GM13977 (cell line): ENCODE results near the gene DDR1.
"Not testable (repeated sequence)": the region's sequence is repeated elsewhere in the genome, so short reads cannot be mapped to it uniquely, and the experiment has no call there.

ENCODE experiments used
- DNase-seq: peaks from one replicate; pipeline ENCODE4 v3.0.0; 2012; ENCODE audit warnings: low spot score
- in situ Hi-C: fragments of 300-500 bp; cut with MboI; formaldehyde crosslinking; loops from one replicate; pipeline ENCODE4 v1.12.0; 2022; ENCODE audit warnings: low sequenced_read_pairs, low pct_unique_long_range_greater_than_20kb, mixed read lengths, inconsistent platforms; ENCODE audit not compliant: unreplicated experiment
- TF ChIP-seq, protein P1 (sequence below): IDR thresholded peaks from 2 replicates; pipeline ENCODE4 v1.5.1; 2012; ENCODE audit warnings: mild to moderate bottlenecking, control low read depth; ENCODE audit not compliant: insufficient read depth; ENCODE audit errors: extremely low read depth, missing control alignments

DDR1 gene

DNA sequence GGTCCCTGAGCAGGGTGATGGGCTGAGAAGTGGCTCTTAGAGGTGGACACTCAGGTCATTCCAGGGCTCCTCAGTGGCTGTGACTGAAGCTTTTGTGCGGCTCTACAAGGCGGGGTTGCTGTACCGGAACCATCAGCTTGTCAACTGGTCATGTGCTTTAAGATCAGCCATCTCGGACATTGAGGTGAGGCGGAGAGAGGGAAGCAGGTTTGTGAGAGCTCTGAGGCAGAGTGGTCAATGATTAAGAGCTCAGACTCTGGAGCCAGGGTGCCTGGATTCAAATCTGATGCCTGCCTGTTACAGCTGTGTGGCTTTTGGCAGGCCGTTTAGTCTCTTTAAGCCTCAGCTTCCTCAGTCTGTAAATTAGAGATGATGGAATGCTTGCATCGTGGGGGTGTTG lies 32.7 kb downstream of the DDR1 start:
- in situ Hi-C loops: loop anchor here (5.0 kb wide), 1 partner anchor 160 kb away; no protein-coding TSS in a partner anchor
- no peak for DNase-seq
- TF ChIP-seq, protein P1, sequence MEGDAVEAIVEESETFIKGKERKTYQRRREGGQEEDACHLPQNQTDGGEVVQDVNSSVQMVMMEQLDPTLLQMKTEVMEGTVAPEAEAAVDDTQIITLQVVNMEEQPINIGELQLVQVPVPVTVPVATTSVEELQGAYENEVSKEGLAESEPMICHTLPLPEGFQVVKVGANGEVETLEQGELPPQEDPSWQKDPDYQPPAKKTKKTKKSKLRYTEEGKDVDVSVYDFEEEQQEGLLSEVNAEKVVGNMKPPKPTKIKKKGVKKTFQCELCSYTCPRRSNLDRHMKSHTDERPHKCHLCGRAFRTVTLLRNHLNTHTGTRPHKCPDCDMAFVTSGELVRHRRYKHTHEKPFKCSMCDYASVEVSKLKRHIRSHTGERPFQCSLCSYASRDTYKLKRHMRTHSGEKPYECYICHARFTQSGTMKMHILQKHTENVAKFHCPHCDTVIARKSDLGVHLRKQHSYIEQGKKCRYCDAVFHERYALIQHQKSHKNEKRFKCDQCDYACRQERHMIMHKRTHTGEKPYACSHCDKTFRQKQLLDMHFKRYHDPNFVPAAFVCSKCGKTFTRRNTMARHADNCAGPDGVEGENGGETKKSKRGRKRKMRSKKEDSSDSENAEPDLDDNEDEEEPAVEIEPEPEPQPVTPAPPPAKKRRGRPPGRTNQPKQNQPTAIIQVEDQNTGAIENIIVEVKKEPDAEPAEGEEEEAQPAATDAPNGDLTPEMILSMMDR: no peak

DNA sequence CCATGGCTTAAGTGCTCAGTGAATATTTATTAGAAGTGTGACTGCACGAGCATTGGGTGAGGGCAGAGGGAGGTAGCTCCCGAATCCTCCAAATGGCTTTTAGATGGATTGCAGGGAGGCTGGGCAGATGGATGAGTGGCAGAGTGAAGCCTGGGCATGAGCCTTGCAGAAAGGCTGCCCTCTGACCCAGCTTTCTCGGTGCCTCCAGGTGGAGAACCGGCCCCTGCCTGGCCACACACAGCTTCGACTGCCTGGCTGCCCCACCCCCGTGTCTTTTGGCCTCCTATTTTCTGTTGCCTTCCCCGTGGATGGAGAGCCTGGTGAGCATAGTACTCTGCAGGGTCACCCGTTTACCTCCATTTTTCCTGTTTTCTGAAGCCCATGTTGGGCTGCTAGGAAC lies 33.2 kb downstream of the DDR1 start:
- DNase-seq: no peak
- TF ChIP-seq, protein P1: no peak
- in situ Hi-C loops: loop anchor here (5.0 kb wide), 1 partner anchor 160 kb away; no protein-coding TSS in a partner anchor

DNA sequence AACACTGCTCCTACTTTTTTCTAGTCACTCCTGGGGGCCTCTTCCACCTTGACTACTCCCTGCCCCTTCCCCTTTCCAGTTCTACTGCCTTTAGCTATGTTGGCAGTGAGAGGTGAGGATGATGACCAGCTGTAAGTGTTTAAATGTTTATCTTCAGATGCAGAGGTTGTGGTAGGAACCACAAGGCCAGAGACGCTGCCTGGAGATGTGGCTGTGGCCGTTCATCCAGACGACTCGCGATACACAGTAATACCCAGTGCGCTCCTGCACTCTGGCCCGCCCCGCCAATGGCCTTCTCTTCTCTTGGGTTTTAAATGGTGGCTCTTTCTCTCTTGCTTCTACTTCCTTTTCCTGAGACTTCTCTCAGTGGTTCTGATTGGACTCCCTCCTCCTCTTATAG lies 34.4 kb downstream of the DDR1 start:
- in situ Hi-C loops: loop anchor here (5.0 kb wide), 1 partner anchor 159 kb away; no protein-coding TSS in a partner anchor
- no peak for DNase-seq
- TF ChIP-seq, protein P1: no peak

DNA sequence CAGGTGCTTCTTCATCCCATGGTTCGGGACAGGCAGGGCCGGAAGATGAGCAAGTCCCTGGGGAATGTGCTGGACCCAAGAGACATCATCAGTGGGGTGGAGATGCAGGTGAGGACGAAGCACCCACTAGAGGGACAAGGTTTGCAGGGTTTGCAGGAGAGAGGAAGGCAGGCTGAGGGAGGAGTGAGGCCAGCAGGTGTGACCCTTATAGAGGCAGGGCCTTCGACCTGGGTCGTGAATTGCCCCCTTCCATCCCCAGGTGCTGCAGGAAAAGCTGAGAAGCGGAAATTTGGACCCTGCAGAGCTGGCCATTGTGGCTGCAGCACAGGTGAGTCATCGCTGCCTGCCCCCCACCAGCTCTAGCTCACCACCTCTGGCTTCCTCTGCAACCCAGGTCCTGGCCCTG lies 38.1 kb downstream of the DDR1 start:
- no peak for DNase-seq
- TF ChIP-seq, protein P1: no peak
- in situ Hi-C loops: no loop called here

DNA sequence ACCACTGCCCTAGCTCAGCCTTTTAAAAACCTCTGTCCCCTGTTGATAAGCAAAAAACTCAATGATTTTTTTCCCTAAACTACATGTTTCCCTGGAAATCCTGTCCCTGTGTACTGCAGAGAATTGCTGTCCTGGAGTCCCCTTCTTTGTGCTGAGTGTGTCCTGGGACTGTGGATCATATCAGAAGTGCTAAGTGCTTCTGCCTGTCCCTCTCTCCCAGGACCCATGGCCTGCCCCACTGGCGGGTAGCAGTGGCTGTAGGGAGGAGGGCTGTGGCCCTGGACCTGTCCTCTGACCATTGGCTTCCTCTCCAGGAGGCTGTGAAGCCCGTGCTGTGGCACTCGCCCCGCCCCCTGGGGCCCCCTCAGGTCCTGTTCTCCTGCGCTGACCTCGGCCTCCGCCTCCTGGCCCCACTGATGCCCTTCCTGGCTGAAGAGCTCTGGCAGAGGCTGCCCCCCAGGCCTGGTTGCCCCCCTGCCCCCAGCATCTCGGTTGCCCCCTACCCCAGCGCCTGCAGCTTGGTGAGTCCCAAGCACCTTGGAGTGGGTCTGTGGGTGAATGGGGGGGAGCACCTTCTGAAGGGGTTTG lies 39.8 kb downstream of the DDR1 start:
- in situ Hi-C loops, DNase-seq: not testable (repeated sequence)

DNA sequence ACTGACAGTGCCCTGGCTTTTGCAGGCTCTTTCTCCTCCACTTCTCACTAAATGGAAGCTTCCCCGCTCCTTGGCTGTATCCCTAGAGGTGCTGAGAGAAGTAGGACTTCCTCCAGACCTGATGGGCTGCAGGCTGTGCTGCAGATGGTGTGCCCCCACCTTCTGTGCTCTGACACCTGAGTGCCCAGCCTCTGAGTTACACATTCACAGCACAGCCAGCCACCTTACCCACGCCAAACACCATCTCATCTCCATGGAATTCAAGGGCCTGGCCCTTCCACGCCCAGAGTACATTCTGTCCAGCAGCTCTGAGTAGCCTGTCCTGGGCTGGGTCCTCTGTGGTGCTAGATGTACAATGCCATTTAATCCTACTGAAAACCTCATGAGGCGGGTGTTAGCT lies 42.3 kb downstream of the DDR1 start:
- in situ Hi-C loops: no loop called here
- no peak for DNase-seq
- TF ChIP-seq, protein P1: no peak

DNA sequence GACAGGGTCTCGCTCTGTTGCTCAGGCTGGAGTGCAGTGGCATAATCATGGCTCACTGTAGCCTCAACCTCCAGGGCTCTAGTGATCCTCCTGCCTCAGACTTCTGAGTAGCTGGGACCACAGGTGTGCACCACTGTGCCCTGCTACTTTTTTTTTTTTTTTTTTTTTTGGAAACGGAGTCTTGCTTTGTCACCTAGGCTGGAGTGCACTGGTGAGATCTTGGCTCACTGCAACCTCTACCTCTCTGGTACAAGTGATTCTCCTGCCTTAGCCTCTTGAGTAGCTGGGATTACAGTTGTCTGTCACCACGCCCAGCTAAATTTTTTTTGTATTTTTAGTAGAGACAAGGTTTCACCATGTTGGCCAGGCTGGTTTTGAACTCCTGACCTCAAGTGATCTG lies 42.8 kb downstream of the DDR1 start:
- in situ Hi-C loops, DNase-seq: not testable (repeated sequence)

DNA sequence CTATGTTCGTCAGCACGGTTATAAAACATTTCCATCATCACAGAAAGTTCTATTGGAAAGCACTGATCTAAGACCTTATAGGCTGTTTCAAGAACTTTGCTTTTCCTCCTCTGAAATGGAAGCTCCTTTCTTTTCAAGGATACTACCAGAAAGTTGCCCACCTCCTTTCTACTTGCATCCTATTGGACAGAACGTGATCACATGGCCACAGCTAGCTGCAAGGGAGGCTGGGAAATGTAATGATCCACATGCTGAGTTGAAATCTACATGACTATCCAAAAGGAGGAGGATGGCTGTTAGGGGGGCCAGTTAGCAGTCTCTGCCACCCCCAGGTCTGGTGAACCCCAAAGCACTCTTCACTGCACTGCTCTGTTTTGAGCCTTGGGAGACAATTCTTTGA lies 44.4 kb downstream of the DDR1 start:
- TF ChIP-seq, protein P1: no peak
- DNase-seq: no peak
- in situ Hi-C loops: no loop called here
